ENCODE results near the gene ARL15. TPM values are rescaled to one million over a fixed set of nuclear protein-coding genes. Genes with fewer than 3 reads are reported as not detected.
"Not testable (repeated sequence)": the region's sequence is repeated elsewhere in the genome, so short reads cannot be mapped to it uniquely, and the experiment has no call there.

Gene ARL15
- total RNA-seq, 1 experiment from 2014 or later: 140 TPM

GRCh38 chr5:54045077-54045792, 265.1 kb downstream of the ARL15 start:
- no TSS peak for BruUV-seq (replicated peaks)
- peaks cover 10% of the 10 kb centered on the region for H3K36me3 Mint-ChIP-seq (ENCODE audit: insufficient read depth, unreplicated experiment)
- Histone ChIP-seq H3K36me3 (ENCODE audit: control insufficient read depth, insufficient read depth, low read length) (no peaks in the 10 kb centered on the region), H3K4me3 (ENCODE audit: low read depth, low read length) (no peak overlapping the region), H3K27me3 (replicated peaks; ENCODE audit: control insufficient read depth, insufficient read depth, low read length) (no peaks in the 10 kb centered on the region), H3K9me3 (no peaks in the 10 kb centered on the region), H3K4me1 (peaks cover 7% of the 10 kb centered on the region)
- ChIA-PET POLR2A (no interaction called here), CTCF (no interaction called here)
- DNase-seq: no peak
- peaks cover 32% of the 10 kb centered on the region for H3K4me1 Mint-ChIP-seq (ENCODE audit: low read depth, unreplicated experiment)
- H3K27me3 Mint-ChIP-seq (ENCODE audit: insufficient read depth, unreplicated experiment): no peaks in the 10 kb centered on the region
- intact Hi-C loops (cut with micrococcal nuclease; ENCODE audit: unreplicated experiment): no loop called here
- TF ChIP-seq CTCF (IDR thresholded peaks at IDR 0.05; ENCODE audit: insufficient read depth in 1 of 2, low read depth in 1 of 2, low read length in 1 of 2, severe bottlenecking in 1 of 2, unreplicated experiment in 1 of 2): no peak
- H3K27ac Mint-ChIP-seq (ENCODE audit: unreplicated experiment): peak overlapping the region; percentile 57
- H3K4me3 Mint-ChIP-seq (ENCODE audit: unreplicated experiment): peak overlapping the region; percentile 4
- H3K9me3 Mint-ChIP-seq (ENCODE audit: unreplicated experiment): no peaks in the 10 kb centered on the region

- H3K36me3 ChIP-seq (ENCODE audit: control insufficient read depth, insufficient read depth, low read length); H3K27me3 Mint-ChIP-seq (ENCODE audit: insufficient read depth, unreplicated experiment); H3K4me3 Mint-ChIP-seq (ENCODE audit: unreplicated experiment); H3K9me3 ChIP-seq; H3K4me1 ChIP-seq; H3K9me3 Mint-ChIP-seq (ENCODE audit: unreplicated experiment); CTCF ChIA-PET; H3K36me3 Mint-ChIP-seq (ENCODE audit: insufficient read depth, unreplicated experiment); DNase-seq; H3K4me3 ChIP-seq (ENCODE audit: low read depth, low read length); POLR2A ChIA-PET; H3K27me3 ChIP-seq (replicated peaks; ENCODE audit: control insufficient read depth, insufficient read depth, low read length); intact Hi-C loops (cut with micrococcal nuclease; ENCODE audit: unreplicated experiment); BruUV-seq (replicated peaks); H3K27ac Mint-ChIP-seq (ENCODE audit: unreplicated experiment): not testable (repeated sequence)
- H3K4me1 Mint-ChIP-seq (ENCODE audit: low read depth, unreplicated experiment): peaks cover 26% of the 10 kb centered on the region
Measured at GRCh38 chr5:54044276-54044675, 266.1 kb downstream of the ARL15 start.

- CTCF ChIA-PET: no interaction called here
- POLR2A ChIA-PET: no interaction called here
- Histone ChIP-seq H3K27me3 (replicated peaks; ENCODE audit: control insufficient read depth, insufficient read depth, low read length) (no peaks in the 10 kb centered on the region), H3K9me3 (no peaks in the 10 kb centered on the region), H3K4me1 (peaks cover 7% of the 10 kb centered on the region), H3K4me3 (ENCODE audit: low read depth, low read length) (no peak overlapping the region), H3K36me3 (ENCODE audit: control insufficient read depth, insufficient read depth, low read length) (no peaks in the 10 kb centered on the region)
- no TSS peak for BruUV-seq (replicated peaks)
- H3K4me1 Mint-ChIP-seq (ENCODE audit: low read depth, unreplicated experiment): peaks cover 9% of the 10 kb centered on the region
- no peaks in the 10 kb centered on the region for H3K27me3 Mint-ChIP-seq (ENCODE audit: insufficient read depth, unreplicated experiment)
- intact Hi-C loops (cut with micrococcal nuclease; ENCODE audit: unreplicated experiment): no loop called here
- no peak for DNase-seq
- no peak for TF ChIP-seq CTCF (IDR thresholded peaks at IDR 0.05; ENCODE audit: insufficient read depth in 1 of 2, low read depth in 1 of 2, low read length in 1 of 2, severe bottlenecking in 1 of 2, unreplicated experiment in 1 of 2)
- H3K36me3 Mint-ChIP-seq (ENCODE audit: insufficient read depth, unreplicated experiment): no peaks in the 10 kb centered on the region
- no peak overlapping the region for H3K4me3 Mint-ChIP-seq (ENCODE audit: unreplicated experiment)
- no peaks in the 10 kb centered on the region for H3K9me3 Mint-ChIP-seq (ENCODE audit: unreplicated experiment)
- no peak overlapping the region for H3K27ac Mint-ChIP-seq (ENCODE audit: unreplicated experiment)
Measured at GRCh38 chr5:54040804-54041203, 269.6 kb downstream of the ARL15 start.

All from Caco-2 (cell line).